NCI-H1048 (cell line): ENCODE results near the gene TEX47.

Experiments
- DNase-seq: peaks from one replicate; lab custom pipeline; 2025; lab: John Stamatoyannopoulos, UW

TEX47 gene

GRCh38 chr7:88795553-88795952 lies at the start of gene TEX47:
TEX47 (minus strand) TSS chr7:88795737; CDS start chr7:88794942, 795 bp downstream.
- DNase-seq, result no peak

GRCh38 chr7:88845091-88845490 lies 49.6 kb upstream of the TEX47 start:
- no peak for DNase-seq

- no peak for DNase-seq
Observed at GRCh38 chr7:88842201-88842600, 46.7 kb upstream of the TEX47 start.

- no peak for DNase-seq
Observed at GRCh38 chr7:88835147-88835728, 39.7 kb upstream of the TEX47 start.

DNA sequence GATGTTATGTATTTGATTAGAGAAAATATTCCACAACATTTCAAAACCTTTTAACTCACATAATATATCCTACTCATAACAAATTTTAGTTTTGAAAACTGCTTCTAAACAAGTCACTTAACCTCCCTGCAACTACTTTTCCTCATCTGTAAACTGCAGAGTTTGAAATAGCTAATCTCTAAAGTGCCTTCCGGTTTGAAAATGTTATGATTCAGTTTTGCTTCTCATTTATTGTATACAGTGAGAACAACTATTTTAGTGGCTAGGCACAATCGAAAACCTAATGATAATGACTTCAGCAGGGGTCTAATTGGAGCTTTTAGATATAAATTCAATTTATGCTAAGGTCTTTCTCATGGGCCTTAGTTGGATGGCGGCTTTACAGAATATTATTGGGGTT lies 30.7 kb upstream of the TEX47 start:
- DNase-seq, result no peak

GRCh38 chr7:88818552-88818951 lies 23.0 kb upstream of the TEX47 start:
- DNase-seq, result no peak

GRCh38 chr7:88806280-88807037 lies 10.9 kb upstream of the TEX47 start:
- no peak for DNase-seq

DNA sequence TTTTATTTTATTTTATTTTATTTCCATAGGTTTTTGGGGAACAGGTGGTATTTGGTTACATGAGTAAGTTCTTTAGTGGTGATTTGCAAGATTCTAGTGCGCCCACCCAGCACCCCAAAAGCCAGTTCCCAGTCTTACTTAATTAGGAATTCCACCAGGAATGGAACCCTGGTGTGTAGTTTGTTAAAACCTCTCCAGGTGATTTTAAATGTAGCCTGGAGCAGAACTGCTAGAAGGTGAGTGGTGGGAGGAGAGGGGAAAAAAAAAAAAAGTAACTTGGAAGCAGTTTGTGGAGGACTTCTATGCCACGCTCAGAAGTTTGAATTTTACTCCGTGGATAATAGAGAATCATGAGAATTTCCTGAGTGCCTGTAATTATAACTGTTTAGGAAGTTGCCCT lies 5.5 kb upstream of the TEX47 start:
- DNase-seq, result no peak

DNA sequence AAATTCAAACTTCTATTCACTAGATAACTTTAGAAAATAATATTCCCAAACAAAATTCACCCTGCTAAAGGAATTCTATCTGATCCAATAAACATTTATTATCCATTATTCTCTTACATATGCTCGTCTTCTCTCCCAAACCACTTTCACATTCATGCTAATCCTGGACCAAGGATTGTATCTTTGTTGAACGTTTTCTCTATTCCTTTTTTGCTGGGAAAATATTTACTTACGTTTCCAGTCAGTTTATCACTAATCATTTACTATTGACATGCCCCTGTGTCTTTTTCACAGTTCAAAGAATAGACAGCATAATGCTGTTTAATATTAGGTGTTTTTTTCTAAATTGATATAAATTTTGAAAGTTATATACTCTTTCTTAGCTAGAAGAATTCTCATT lies 3.2 kb downstream of the TEX47 start:
- no peak for DNase-seq

DNA sequence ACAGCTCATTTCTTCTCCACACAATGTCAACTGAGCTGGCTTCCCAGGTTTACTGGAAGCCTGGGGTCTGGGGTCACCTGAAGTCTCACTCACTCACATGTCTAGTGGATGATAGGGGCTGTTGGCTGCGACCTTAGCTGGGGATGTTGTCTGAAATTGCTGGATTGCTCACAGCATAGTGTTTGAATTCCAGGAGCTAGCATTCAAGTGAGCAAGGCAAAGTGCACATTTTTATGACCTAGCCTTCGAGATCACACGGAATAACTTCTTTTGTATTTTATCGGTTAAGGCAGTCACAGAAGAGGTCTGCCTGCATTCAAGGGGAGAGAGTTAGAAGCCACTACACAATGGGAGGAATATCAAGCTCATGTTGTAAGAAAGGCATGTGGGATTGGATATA lies 3.6 kb downstream of the TEX47 start:
- no peak for DNase-seq

GRCh38 chr7:88789480-88790064 lies 6.0 kb downstream of the TEX47 start:
- peak; percentile 26 for DNase-seq

DNA sequence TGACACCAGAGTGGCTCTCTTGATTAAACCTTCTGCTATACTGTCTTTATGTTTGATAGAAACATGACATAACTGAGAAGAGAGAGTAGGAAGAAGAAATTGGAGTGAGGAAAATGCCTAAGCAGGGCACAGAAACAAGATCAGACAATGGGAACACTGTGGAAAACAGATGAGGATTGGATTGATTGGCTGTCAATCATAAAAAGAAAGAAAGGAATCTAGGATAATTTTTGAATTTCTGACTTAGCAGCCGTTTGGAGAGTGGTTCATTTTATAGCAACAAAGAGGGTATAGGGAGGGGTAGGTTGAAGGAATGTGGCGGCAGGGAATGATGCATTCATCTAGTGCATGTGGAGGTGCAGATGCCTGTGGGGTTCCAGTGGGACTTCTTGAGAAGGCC lies 7.8 kb downstream of the TEX47 start:
- no peak for DNase-seq

- DNase-seq, result no peak
Observed at GRCh38 chr7:88775838-88776237, 19.7 kb downstream of the TEX47 start.

DNA sequence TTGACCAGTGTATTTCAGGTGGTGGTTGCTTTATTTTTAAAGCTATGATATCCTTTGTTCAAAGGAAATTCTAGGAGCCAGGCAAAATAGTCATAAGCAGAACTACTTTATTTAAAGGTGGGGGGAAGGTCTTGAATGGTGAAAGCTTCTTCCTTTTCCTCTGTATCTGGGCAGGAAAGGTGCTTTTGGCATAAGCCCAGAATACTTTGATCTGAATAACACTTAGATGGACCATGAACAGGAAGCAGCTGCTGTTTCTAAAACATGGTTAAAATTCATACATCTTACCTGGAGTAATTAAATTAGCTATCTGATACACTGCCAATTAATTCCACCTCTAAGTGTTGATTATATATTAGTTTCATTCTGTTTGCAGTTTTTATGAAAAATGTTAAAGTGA lies 22.8 kb downstream of the TEX47 start:
- DNase-seq, result no peak

- DNase-seq, result no peak
Observed at GRCh38 chr7:88771417-88771816, 24.1 kb downstream of the TEX47 start.

GRCh38 chr7:88761779-88762178 lies 33.8 kb downstream of the TEX47 start:
- DNase-seq, result no peak

GRCh38 chr7:88760136-88760515 lies 35.4 kb downstream of the TEX47 start:
- DNase-seq, result no peak

DNA sequence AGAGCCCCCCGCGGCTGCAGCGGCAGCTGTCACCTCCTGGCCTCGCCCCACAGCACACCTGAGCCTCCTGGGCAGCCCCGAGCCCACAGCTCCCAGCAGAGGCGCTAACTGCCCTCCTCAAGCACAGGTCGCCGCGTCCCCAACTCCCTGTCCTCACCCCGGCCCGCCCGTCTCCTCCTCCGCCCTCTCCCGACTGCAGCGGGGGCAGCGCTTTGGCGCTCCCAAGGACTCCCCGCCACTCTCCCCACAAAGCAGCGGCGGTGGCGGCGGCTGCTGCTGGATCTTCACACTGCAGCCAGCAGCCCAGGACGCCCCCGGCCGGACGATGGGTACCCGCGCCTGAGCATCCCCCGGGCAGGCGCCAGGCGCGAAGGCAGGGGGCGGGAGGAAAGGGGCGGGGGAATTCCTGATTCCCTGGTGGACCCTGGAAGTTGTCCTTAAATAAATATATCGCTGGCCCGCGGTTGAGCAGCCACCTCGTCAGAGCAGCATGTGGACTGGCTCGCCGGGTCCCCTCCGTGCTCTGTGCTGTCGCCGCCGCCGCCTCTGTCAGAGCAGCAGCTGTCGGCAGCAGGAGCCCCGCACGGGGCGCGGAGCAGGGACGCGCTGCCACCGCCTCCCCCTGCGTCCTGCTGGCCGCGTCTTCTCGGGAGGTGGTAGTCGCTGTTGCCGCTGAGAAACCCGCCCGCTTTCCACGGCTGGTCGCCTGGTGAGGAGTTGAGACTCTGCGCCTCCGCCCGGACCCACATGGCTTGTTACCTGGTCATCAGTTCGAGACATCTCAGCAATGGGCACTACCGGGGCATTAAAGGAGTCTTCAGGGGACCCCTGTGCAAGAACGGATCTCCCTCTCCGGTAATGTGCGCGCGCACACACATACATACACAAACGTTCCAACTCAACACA lies 36.1 kb downstream of the TEX47 start, which contains the start of gene ZNF804B:
Gene ZNF804B, plus strand, starts transcription at position 471 of the 906 bp plus-strand sequence. Its CDS starts 277 bp downstream, at position 748.
- no peak for DNase-seq

GRCh38 chr7:88758381-88759229 lies 36.9 kb downstream of the TEX47 start:
- DNase-seq, result no peak

DNA sequence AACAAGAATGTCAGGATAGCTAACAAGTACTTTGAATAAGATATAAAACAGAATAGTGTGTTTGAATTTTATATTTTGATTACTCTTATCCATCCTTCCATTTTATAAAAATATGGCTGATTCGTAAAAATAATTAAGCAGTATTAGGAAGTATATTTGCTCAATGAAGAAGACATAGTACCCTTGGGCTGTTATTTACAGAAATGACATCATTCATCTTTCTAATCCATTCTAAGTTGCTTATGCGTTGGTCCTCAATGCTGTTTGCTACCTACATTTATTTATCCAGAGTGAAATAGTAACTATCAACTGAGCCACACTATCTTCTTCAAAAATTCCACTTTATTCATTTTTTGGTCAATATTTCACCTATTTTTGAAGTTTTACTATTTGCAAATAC lies 38.2 kb downstream of the TEX47 start:
- DNase-seq, result no peak

- no peak for DNase-seq
Observed at GRCh38 chr7:88756802-88757201, 38.7 kb downstream of the TEX47 start.
